Thyroid gland (tissue), 4 donors: ENCODE results near the gene DCUN1D4. TPM values are rescaled to one million over a fixed set of nuclear protein-coding genes. Genes with fewer than 3 reads are reported as not detected.

Experiments
- DNase-seq, 2 donors: peaks; one replicate each; pipeline ENCODE4 v3.0.0-alpha.2; 2019
- H3K27ac ChIP-seq, 3 donors: fragments of 200-600 bp; sonication (generic); 1 replicate in 2 of 3; 2 replicates in 1 of 3; pipeline ENCODE4 v1.5.1; 2016 to 2019; ENCODE audit warnings: mild to moderate bottlenecking in 1 of 3, moderate library complexity in 1 of 3
- H3K27me3 ChIP-seq: fragments of 200-600 bp; sonication (generic); one replicate; pipeline ENCODE4 v1.5.1; 2019
- H3K36me3 ChIP-seq, 2 donors: fragments of 200-600 bp; sonication (generic); one replicate each; pipeline ENCODE4 v1.5.1; 2016 to 2019
- H3K4me1 ChIP-seq, 2 donors: fragments of 200-600 bp; sonication (generic); one replicate each; pipeline ENCODE4 v1.5.1; 2017 to 2019
- H3K4me3 ChIP-seq, 3 donors: fragments of 200-600 bp; sonication (generic); replicated peaks in 1 of 3; 1 replicate in 2 of 3; 2 replicates in 1 of 3; pipeline ENCODE4 v1.5.1; 2016; ENCODE audit warnings: mild to moderate bottlenecking in 1 of 3
- H3K9me3 ChIP-seq: fragments of 200-600 bp; sonication (generic); one replicate; pipeline ENCODE4 v1.5.1; 2017
- POLR2A ChIP-seq, 2 donors: fragments of 450-650 bp; IDR thresholded peaks; one replicate each; pipeline ENCODE4 v1.6.1; 2017; ENCODE audit warnings: antibody characterized with exemption in 2 of 2, mild to moderate bottlenecking in 2 of 2, moderate library complexity in 1 of 2
- WGBS, 2 donors: methylation state at CpG; one replicate each; pipeline ENCODE4 v1.1.5; 2017; 5-methylcytosine and 5-hydroxymethylcytosine counted together
- intact Hi-C: fragments of 100-400 bp; cut with DNase I; formaldehyde crosslinking; loops from one replicate; pipeline ENCODE4 v1.15.1; 2023
- total RNA-seq, 4 donors: library from RNA; depleted of rRNA; stranded (reverse); fragments of >200 nt; gene quantifications; one replicate each; pipeline ENCODE4 v1.2.3, GENCODE V29; 2016
- TF ChIP-seq, protein P1 (sequence below), 6 experiments: fragments of 200-600 bp in 3 of 6; fragments of 450-650 bp in 3 of 6; sonication (generic) in 3 of 6; IDR thresholded peaks; one replicate each; pipeline ENCODE4 v1.5.1; 2016 to 2019; ENCODE audit warnings: antibody characterized with exemption in 6 of 6, mild to moderate bottlenecking in 2 of 6, inconsistent platforms in 1 of 6, moderate library complexity in 1 of 6

The DCUN1D4 gene
- total RNA-seq, 4 donors from 2014 or later: 44.6 to 81.4 (median 51.7) TPM

DNA sequence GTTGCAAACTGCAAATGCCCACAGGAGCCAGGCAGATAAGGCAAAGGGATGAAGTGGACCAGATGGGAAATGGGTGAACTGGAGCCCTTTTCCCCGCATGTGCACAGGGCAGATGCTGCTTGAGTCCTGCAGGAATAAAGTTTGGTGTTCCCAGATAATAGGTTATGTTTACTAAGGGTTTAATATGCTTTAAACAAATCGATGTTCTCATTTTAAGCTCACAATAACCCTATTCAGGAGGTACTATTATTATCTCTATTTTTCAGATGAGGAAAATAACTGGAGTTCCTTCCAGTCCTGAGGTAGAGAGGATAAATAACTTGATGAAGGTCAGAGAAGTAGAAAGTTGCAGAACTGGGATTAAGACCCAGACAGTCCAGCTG is 99.9 kb downstream of the DCUN1D4 start:
- no peaks in the 10 kb centered on the region for H3K27me3 ChIP-seq
- no peak for DNase-seq
- no peaks in the 10 kb centered on the region for H3K4me1 ChIP-seq
- no peaks in the 10 kb centered on the region for H3K36me3 ChIP-seq
- no peaks in the 10 kb centered on the region for H3K9me3 ChIP-seq
- 86 to 94% methylated on average over 2 of the region's 2 CpGs for WGBS, 2 donors
- intact Hi-C loops: no loop called here
- no peak overlapping the region for H3K27ac ChIP-seq
- TF ChIP-seq, protein P1, sequence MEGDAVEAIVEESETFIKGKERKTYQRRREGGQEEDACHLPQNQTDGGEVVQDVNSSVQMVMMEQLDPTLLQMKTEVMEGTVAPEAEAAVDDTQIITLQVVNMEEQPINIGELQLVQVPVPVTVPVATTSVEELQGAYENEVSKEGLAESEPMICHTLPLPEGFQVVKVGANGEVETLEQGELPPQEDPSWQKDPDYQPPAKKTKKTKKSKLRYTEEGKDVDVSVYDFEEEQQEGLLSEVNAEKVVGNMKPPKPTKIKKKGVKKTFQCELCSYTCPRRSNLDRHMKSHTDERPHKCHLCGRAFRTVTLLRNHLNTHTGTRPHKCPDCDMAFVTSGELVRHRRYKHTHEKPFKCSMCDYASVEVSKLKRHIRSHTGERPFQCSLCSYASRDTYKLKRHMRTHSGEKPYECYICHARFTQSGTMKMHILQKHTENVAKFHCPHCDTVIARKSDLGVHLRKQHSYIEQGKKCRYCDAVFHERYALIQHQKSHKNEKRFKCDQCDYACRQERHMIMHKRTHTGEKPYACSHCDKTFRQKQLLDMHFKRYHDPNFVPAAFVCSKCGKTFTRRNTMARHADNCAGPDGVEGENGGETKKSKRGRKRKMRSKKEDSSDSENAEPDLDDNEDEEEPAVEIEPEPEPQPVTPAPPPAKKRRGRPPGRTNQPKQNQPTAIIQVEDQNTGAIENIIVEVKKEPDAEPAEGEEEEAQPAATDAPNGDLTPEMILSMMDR (IDR thresholded peaks at IDR 0.05): no peak
- no peak for TF ChIP-seq POLR2A (IDR thresholded peaks at IDR 0.05)
- no peak overlapping the region for H3K4me3 ChIP-seq

DNA sequence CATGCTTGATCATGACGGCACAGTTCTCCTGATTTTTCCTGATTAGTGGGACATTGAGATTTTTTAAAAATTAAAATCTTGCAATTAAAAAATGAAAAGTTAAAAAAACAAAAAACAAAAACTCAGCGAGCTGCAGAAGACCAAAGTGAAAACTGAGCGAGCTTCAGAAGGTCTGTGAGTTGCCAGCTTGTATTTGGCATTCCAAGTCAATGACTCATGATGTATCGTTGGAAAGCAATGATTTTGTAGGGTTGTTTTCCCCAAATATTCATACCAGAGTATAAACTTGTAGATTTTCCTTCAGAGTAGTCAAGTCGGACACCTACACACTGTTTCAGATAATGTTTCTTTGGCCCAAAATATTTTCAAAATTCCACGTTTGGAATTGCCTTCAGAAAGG is 100.3 kb downstream of the DCUN1D4 start:
- no peaks in the 10 kb centered on the region for H3K4me1 ChIP-seq
- intact Hi-C loops: no loop called here
- H3K27ac ChIP-seq: no peak overlapping the region
- H3K9me3 ChIP-seq: no peaks in the 10 kb centered on the region
- TF ChIP-seq POLR2A (IDR thresholded peaks at IDR 0.05): no peak
- TF ChIP-seq, protein P1 (IDR thresholded peaks at IDR 0.05): no peak
- no peaks in the 10 kb centered on the region for H3K27me3 ChIP-seq
- WGBS, 2 donors: 82% methylated on average over 6 of the region's 6 CpGs
- H3K36me3 ChIP-seq: no peaks in the 10 kb centered on the region
- no peak overlapping the region for H3K4me3 ChIP-seq
- no peak for DNase-seq

DNA sequence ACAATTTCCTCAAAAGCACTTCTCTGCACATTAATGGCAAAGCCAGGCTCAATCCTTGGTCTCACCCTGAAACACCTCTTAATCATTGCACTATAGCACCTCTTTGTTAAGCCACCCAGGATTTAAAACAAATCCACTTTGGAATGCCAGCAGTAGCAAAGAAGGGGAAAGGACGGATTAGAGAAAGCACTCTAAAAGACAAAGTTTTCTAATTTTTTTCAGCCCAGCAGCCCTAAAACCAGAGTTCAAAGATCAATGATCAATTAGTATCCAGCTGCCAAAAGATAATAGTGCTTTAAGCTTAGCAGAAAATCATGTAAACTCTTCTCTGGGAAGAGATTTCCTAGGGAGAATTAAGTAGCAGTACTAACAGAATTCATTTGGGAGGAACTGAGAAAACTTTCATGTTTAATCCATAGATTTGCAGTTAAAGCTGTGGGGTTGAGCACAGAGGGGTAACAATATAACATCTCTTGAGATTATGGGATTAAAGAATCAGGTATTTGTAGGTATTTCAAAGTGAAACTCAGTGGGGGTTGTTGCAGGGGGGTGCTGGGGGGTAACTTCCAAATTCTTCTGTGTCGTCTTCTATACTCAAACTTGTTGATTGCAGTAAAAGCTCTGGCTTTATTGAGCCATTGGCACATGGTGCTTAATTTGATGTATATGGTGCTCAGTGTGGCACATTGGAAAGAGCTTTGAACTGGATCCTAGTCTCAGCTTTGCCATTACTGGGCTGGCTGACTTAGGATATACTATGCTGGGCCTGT is 115.4 kb downstream of the DCUN1D4 start:
- intact Hi-C loops: no loop called here
- 63 to 67% methylated on average over 2 of the region's 2 CpGs for WGBS, 2 donors

DNA sequence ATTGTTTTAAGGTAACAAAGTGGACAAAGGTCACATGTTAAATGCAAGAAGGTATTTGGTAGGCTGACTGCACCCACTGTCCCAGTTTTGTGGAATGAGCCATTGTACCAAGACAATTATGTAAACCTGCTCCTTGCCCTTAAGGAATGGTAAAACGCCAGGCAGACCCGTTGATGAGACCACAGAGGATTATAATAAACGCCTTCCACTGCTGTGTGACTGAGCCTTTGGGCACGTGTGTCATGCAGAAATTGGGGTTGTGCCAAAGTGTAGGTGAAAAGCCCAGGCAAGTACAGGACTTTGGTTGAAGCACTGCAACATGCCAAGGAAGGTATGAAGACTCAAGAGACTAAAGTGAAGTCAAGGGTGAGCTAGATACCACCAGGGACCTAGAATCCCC is 117.5 kb downstream of the DCUN1D4 start:
- WGBS, 2 donors: 74% methylated on average over 4 of the region's 4 CpGs
- H3K27me3 ChIP-seq: no peaks in the 10 kb centered on the region
- no peak for TF ChIP-seq POLR2A (IDR thresholded peaks at IDR 0.05)
- TF ChIP-seq, protein P1 (IDR thresholded peaks at IDR 0.05): no peak
- no peaks in the 10 kb centered on the region for H3K9me3 ChIP-seq
- intact Hi-C loops: no loop called here
- no peak overlapping the region for H3K27ac ChIP-seq
- no peak for DNase-seq
- no peaks in the 10 kb centered on the region for H3K4me1 ChIP-seq
- H3K4me3 ChIP-seq: no peak overlapping the region
- H3K36me3 ChIP-seq: no peaks in the 10 kb centered on the region

More for the DNA sequence above, 115.4 kb downstream of the DCUN1D4 start:
- TF ChIP-seq POLR2A (IDR thresholded peaks at IDR 0.05): no peak
- TF ChIP-seq, protein P1 (IDR thresholded peaks at IDR 0.05): no peak
- H3K27ac ChIP-seq: no peak overlapping the region
- no peaks in the 10 kb centered on the region for H3K36me3 ChIP-seq
- H3K4me1 ChIP-seq: no peaks in the 10 kb centered on the region
- no peaks in the 10 kb centered on the region for H3K9me3 ChIP-seq
- H3K4me3 ChIP-seq: no peak overlapping the region
- no peaks in the 10 kb centered on the region for H3K27me3 ChIP-seq
- DNase-seq: no peak

DNA sequence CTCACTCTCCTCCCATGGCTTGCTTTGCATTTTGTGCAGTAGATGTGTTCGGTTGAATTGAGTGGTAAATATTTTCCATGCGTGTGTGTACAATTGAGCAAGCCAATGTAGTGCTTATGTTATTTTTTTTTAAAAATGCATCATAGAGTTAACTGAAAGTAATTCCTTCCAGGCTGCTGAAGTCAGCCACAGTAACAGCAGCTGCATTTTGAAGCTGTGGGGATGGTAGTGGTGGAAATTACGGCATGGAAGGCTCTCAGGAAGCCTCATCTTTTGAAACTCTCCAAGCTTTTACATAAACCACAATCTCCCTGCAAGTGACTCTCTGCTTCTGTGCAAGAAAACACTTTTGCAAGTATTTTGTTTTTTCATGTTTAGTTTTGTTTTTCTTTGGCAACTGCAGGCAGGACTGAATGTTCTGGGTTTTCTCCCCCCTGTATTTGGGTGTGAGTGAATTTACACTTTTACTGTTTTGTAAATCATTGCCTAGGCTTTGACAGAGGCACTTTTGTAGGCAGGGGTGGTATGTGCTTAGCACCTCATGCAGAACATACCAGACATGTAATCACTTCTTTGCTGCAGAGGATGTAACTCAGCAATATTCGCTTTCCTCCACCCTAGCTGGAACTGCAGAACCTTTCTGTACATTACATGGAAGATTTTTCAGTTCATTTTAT is 121.0 kb downstream of the DCUN1D4 start:
- H3K4me1 ChIP-seq: no peaks in the 10 kb centered on the region
- intact Hi-C loops: no loop called here
- TF ChIP-seq, protein P1 (IDR thresholded peaks at IDR 0.05): no peak
- TF ChIP-seq POLR2A (IDR thresholded peaks at IDR 0.05): no peak
- H3K4me3 ChIP-seq: no peak overlapping the region
- no peaks in the 10 kb centered on the region for H3K36me3 ChIP-seq
- no peaks in the 10 kb centered on the region for H3K9me3 ChIP-seq
- no peak for DNase-seq
- no peak overlapping the region for H3K27ac ChIP-seq
- H3K27me3 ChIP-seq: no peaks in the 10 kb centered on the region
- 69 to 71% methylated on average over 4 of the region's 4 CpGs for WGBS, 2 donors
